GM10266 (cell line): ENCODE data around the gene SSBP2.
"Not testable (repeated sequence)": the region's sequence is repeated elsewhere in the genome, so short reads cannot be mapped to it uniquely, and the experiment has no call there.

Experiments
- DNase-seq: peaks from one replicate; pipeline ENCODE4 v3.0.0; 2012; ENCODE audit errors: extremely low spot score
- TF ChIP-seq, protein P1 (sequence below): IDR thresholded peaks from 2 replicates; pipeline ENCODE4 v1.5.1; 2012; ENCODE audit warnings: mild to moderate bottlenecking, low read depth; ENCODE audit not compliant: control insufficient read depth, insufficient read depth; ENCODE audit errors: missing control alignments

SSBP2 gene

GRCh38 chr5:81632679-81633078 is 118.2 kb downstream of the SSBP2 start:
- no peak for DNase-seq
- TF ChIP-seq, protein P1, sequence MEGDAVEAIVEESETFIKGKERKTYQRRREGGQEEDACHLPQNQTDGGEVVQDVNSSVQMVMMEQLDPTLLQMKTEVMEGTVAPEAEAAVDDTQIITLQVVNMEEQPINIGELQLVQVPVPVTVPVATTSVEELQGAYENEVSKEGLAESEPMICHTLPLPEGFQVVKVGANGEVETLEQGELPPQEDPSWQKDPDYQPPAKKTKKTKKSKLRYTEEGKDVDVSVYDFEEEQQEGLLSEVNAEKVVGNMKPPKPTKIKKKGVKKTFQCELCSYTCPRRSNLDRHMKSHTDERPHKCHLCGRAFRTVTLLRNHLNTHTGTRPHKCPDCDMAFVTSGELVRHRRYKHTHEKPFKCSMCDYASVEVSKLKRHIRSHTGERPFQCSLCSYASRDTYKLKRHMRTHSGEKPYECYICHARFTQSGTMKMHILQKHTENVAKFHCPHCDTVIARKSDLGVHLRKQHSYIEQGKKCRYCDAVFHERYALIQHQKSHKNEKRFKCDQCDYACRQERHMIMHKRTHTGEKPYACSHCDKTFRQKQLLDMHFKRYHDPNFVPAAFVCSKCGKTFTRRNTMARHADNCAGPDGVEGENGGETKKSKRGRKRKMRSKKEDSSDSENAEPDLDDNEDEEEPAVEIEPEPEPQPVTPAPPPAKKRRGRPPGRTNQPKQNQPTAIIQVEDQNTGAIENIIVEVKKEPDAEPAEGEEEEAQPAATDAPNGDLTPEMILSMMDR = no peak

DNA sequence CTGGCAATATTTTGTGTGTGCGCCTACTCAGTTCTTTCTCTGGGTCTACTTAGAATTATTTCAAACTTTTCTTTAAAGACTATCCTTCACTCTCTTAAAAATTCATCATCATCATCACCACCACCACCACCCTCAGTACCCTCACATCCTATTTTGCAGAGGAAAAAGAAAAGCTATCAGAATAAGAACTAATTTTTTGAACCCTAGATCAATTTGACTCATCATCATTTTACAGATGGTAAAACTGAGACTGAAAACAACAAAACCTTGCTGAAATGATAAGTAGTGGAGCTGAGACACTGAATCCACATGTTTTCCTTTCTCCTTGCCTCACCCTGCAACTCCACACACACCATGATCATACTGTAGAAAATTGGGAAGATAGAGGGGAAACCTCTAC is 119.3 kb downstream of the SSBP2 start:
- TF ChIP-seq, protein P1 = no peak
- DNase-seq = no peak

DNA sequence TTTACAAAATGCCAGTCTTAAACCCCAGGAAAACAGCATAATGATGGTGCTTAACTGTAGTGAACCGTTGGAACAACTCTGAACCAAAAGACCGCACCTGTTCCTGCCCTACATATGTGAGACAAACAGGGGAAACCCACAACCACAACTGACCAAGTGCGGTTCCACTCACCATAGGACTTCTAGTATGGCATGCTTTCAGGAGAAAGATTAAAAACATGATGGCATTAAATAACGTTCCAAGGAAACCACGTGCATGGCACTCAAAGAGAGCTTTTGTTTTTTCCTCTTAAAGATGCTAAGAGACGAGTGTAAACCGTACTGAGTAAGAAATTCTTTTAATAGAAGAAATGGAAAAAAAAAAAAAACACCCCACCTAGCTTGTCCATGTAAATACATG is 119.8 kb downstream of the SSBP2 start:
- peak; percentile 16 for DNase-seq
- TF ChIP-seq, protein P1 = no peak

- TF ChIP-seq, protein P1 = no peak
- no peak for DNase-seq
These were observed 120.2 kb downstream of the SSBP2 start for GRCh38 chr5:81630684-81631083.

GRCh38 chr5:81629986-81630385 is 120.9 kb downstream of the SSBP2 start:
- DNase-seq = no peak
- TF ChIP-seq, protein P1 = no peak

- not testable (repeated sequence) for DNase-seq
These were observed 122.8 kb downstream of the SSBP2 start for GRCh38 chr5:81628061-81628460.

DNA sequence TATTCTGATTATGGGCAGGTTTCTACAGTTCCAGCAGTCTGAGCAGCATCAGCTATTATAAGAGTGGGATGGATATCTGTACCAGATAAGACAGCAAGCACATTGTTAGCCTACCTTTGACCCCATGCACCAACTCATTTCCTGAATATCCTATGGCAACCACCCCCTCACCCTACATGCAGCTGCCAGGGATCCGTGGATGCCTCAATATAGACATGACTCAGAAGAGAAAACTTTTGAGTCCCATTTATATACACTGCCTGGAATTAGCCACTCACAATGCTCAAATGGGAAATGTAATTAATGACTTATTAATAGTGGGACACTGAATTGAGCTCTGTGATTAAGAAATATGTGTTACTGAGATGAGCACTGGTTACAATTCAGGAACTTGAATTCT is 124.4 kb downstream of the SSBP2 start:
- no peak for DNase-seq

GRCh38 chr5:81609810-81610375 is 141.0 kb downstream of the SSBP2 start:
- DNase-seq = no peak
- TF ChIP-seq, protein P1 = no peak

More for the DNA sequence above, 124.4 kb downstream of the SSBP2 start:
- TF ChIP-seq, protein P1 = no peak
